ENCODE data around the gene GRID1. TPM values are rescaled to one million over a fixed set of nuclear protein-coding genes. Genes with fewer than 3 reads are reported as not detected.

The GRID1 gene
- total RNA-seq, 4 donors from 2014 or later: 1.4 to 4.9 (median 2.0) TPM

GRCh38 chr10:86348321-86349210 is 18.0 kb downstream of the GRID1 start:
- intact Hi-C loops (cut with DNase I; ENCODE audit: low total_unique reads): no loop called here
- DNase-seq (ENCODE audit: low spot score in 2 of 2): no peak
- no peak for TF ChIP-seq POLR2A (IDR thresholded peaks at IDR 0.05)
- no peak for TF ChIP-seq CTCF (IDR thresholded peaks at IDR 0.05)
- 89% methylated on average over 23 of the region's 23 CpGs for WGBS, 2 donors
- H3K4me3 ChIP-seq (ENCODE audit: low read depth, poor library complexity, severe bottlenecking): no peak overlapping the region

DNA sequence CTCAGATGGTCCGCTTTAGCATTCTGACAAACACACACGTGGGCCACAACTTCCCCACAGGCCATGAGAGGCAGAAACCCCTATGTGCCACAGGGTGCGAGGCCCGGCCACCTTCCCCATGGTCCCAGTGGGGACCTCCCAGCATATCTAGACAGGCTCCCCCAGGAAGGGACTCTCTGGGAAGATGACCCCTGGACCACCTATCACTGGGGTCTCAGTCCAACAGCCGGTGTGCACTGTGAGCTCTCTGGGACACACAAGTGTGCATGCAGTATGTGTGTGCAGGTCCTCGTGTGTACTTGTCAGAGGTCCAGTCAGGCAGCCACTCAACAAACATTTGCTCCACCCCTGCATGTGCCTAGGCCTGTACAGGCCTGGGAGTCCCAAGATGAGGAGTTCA is 18.7 kb downstream of the GRID1 start:
- no peak for DNase-seq (ENCODE audit: low spot score in 2 of 2)
- 93 to 94% methylated on average over 5 to 6 of the region's 6 CpGs for WGBS, 2 donors
- intact Hi-C loops (cut with DNase I; ENCODE audit: low total_unique reads): no loop called here
- no peak overlapping the region for H3K4me3 ChIP-seq (ENCODE audit: low read depth, poor library complexity, severe bottlenecking)
- TF ChIP-seq POLR2A (IDR thresholded peaks at IDR 0.05) (no peak), CTCF (IDR thresholded peaks at IDR 0.05) (no peak)

DNA sequence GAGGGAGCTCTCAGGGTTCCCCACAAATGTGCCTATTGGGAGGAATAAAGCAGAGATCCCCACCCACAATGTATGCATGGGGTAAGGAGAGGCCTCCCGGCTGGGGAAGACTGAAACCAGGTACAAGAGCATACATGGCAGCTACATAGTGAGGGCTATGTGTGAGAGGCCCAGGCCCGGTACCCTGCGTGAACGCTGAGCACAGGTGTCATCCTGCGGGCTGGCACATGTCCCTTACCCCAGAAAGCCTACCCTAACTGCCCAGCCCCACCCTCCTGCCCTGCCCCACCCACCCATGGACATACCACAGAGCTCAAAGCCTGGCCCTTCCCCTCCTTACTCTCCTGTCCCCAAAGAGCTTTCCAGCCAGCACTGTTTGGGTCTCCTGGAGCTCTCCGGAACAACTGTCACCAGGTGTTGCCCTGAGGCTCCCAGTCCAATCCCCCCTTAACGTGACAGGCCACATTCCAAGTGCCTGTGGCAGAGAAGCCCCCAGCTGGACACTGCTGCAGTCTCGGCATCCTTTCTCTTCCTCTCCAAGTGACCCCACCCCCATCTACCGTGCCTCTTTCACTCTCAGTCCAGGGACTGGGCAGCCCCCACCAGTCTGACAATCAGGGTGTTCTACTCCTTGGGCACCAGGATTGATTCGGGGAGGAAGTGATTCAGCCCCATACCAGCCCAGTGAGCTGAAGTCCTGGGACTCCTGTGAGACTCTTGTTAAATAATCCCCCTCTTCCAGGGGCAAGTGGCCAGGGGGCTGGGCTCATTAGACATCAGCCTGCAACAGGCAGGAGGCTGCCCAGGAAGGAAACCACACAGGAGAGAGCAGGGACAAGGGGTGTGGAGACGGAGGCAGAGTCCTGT is 19.6 kb downstream of the GRID1 start:
- intact Hi-C loops (cut with DNase I; ENCODE audit: low total_unique reads): no loop called here
- TF ChIP-seq CTCF (IDR thresholded peaks at IDR 0.05) (no peak), POLR2A (IDR thresholded peaks at IDR 0.05) (no peak)

DNA sequence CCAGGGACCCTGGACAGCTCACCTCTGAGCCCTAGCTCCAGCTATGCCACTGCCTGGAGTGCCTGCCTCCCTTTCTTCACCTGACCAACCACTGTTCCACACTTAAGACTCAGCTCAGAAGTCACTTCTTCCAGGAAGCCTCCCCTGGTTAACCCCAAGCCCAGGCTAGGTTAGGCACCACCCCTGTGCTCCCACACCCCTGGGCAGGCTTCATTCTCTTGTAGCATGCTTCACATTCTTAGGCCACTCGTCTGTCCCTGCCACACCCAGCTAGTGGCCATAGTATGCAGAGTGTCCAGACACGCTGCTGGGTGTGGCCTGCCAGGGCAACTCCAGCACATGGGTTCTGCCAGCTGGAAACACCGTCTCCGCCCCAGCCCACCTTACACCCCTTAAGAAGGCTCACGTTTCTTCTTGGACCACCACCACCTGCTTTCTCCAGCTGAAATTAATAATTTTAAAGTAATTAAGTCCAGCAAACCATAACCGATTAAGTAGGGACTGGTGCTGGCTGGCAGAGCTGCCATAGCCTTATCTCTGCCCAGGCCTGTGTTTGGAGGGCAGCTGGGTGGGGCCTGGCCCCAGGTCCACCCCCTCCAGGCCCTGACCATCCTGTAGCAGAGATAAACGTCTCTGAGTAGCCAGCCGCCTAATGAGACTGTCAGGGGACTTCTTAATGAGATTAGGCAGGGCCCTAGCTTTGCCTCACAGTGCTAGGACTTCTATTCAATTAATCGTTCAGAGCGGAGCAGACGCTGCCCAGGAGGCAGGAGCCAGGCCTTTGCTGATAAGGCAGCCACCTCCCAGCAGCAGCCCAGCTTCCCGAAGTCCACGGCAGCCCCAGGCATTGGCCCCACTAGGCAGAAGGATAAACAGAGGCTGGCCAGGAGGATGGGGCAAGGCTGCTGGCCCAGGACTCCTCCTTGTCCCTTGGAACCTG is 20.5 kb downstream of the GRID1 start:
- 67 to 68% methylated on average over 13 of the region's 13 CpGs for WGBS, 2 donors
- intact Hi-C loops (cut with DNase I; ENCODE audit: low total_unique reads): no loop called here
- no peak for DNase-seq (ENCODE audit: low spot score in 2 of 2)
- TF ChIP-seq POLR2A (IDR thresholded peaks at IDR 0.05) (no peak), CTCF (IDR thresholded peaks at IDR 0.05) (no peak)
- H3K4me3 ChIP-seq (ENCODE audit: low read depth, poor library complexity, severe bottlenecking): no peak overlapping the region

More for the DNA sequence above, 19.6 kb downstream of the GRID1 start:
- 65 to 72% methylated on average over 7 to 11 of the region's 11 CpGs for WGBS, 2 donors
- DNase-seq (ENCODE audit: low spot score in 2 of 2): no peak
- no peak overlapping the region for H3K4me3 ChIP-seq (ENCODE audit: low read depth, poor library complexity, severe bottlenecking)

DNA sequence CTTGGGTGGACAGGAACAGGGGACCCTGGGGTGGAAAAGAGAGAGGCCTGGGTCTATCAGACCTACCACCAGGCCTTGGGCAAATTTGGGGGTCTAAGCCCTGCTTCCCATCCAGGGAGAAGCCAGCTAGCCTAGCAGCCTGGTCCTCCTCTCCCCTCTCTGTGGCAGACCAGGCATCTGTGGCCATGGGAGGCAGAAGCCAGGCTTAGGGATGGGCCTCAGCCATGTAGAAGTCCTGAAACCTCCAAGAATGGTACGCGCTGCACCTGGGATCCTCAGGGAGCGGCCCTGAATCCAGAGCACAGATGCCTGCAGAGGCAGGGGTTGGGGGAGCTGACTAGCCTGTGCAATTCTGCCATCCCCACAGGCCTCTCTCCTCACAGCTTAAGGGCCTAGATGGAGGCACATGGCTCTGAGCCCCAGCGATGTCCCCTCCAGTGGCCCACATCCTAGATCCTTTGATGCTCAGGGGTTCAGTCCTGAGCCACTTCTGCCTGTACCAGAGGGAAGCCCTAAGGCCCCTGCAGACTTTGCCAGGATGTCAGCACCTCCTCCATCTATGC is 21.2 kb downstream of the GRID1 start:
- DNase-seq (ENCODE audit: low spot score in 2 of 2): no peak
- H3K4me3 ChIP-seq (ENCODE audit: low read depth, poor library complexity, severe bottlenecking): no peak overlapping the region
- intact Hi-C loops (cut with DNase I; ENCODE audit: low total_unique reads): no loop called here
- TF ChIP-seq POLR2A (IDR thresholded peaks at IDR 0.05) (no peak), CTCF (IDR thresholded peaks at IDR 0.05) (no peak)
- WGBS, 2 donors: 96 to 100% methylated on average over 2 to 4 of the region's 4 CpGs

All from lower leg skin (tissue), 4 donors.